Measurements from ENCODE around the gene TMCO4. TPM values are rescaled to one million over a fixed set of nuclear protein-coding genes. Genes with fewer than 3 reads are reported as not detected.
"Not testable (repeated sequence)": the region's sequence is repeated elsewhere in the genome, so short reads cannot be mapped to it uniquely, and the experiment has no call there.

TMCO4 gene
- total RNA-seq, 1 donor from 2014 or later: 0.31 TPM

GRCh38 chr1:19654886-19655717 is 144.6 kb downstream of the TMCO4 start:
- no peak for DNase-seq

GRCh38 chr1:19654386-19654785 is 145.3 kb downstream of the TMCO4 start:
- no peak for DNase-seq

- no peak for DNase-seq
Measured at GRCh38 chr1:19651141-19651737, 148.5 kb downstream of the TMCO4 start.

- DNase-seq: peak; percentile 52
Measured at GRCh38 chr1:19650416-19651140, 149.1 kb downstream of the TMCO4 start.

- DNase-seq: no peak
Measured at GRCh38 chr1:19648689-19649088, 151.0 kb downstream of the TMCO4 start.

GRCh38 chr1:19648239-19648638 is 151.5 kb downstream of the TMCO4 start:
- DNase-seq: no peak

GRCh38 chr1:19647643-19648042 is 152.1 kb downstream of the TMCO4 start:
- DNase-seq: no peak

GRCh38 chr1:19646377-19647319 is 153.1 kb downstream of the TMCO4 start:
- no peak for DNase-seq

- no peak for DNase-seq
Measured at GRCh38 chr1:19645411-19646251, 154.1 kb downstream of the TMCO4 start.

- DNase-seq: no peak
Measured at GRCh38 chr1:19644681-19645410, 154.9 kb downstream of the TMCO4 start.

- DNase-seq: no peak
Measured at GRCh38 chr1:19644395-19644680, 155.4 kb downstream of the TMCO4 start.

GRCh38 chr1:19643602-19644394 is 155.9 kb downstream of the TMCO4 start, which contains the start of gene NBL1:
TSS of gene NBL1 (plus strand) at chr1:19644311. CDS start at chr1:19655031, 10,720 bp downstream.
- no peak for DNase-seq

GRCh38 chr1:19643121-19643520 is 156.6 kb downstream of the TMCO4 start:
- DNase-seq: no peak

GRCh38 chr1:19640363-19641316 is 159.1 kb downstream of the TMCO4 start:
- DNase-seq: no peak

GRCh38 chr1:19639999-19640362 is 159.7 kb downstream of the TMCO4 start:
- no peak for DNase-seq

- DNase-seq: not testable (repeated sequence)
Measured at GRCh38 chr1:19639228-19639627, 160.5 kb downstream of the TMCO4 start.

- no peak for DNase-seq
Measured at GRCh38 chr1:19637606-19638005, 162.1 kb downstream of the TMCO4 start.

GRCh38 chr1:19636749-19637148 is 163.0 kb downstream of the TMCO4 start:
- DNase-seq: not testable (repeated sequence)
